OCI-M1 (cell line): ENCODE results near the gene ENPP3.
"Not testable (repeated sequence)": the region's sequence is repeated elsewhere in the genome, so short reads cannot be mapped to it uniquely, and the experiment has no call there.

Experiments used
- DNase-seq: peaks from one replicate; lab custom pipeline; 2025; lab: John Stamatoyannopoulos, UW

The ENPP3 gene

DNA sequence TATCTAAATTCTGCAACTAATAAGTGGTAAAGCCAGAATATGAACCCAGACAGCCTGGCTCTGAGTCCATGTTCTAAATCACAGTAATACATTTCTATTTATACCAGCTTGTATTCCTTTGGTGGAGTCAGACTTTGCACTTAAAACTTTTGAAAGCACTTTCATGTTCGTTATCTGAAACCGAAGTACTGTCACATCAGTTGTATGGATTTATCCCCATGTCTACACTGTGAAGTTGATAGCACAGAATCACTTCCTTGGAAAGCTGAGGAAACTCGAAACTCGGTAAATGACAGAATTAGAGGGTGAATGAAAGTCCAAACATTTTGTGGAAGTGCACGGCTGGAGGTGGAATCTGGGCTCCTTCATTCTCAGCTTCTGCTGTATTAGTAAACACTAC lies 102.0 kb downstream of the ENPP3 start:
- no peak for DNase-seq

DNA sequence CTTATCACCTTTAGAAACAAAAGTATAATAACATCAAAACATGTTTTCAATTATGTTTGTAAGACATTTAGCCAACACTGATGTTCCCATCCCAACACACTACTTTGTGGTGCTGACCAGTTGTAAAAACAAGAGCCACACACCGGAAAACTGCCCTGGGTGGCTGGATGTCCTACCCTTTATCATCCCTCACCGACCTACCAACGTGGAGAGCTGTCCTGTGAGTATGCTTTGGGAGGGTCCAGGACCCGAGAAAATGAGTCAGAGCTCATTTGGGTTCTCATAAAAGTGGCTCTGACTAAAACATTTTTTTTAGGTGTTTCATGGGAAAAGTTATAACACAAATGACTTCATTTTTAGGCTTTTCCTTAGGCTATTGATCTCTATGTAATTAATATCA lies 103.1 kb downstream of the ENPP3 start:
- DNase-seq, result no peak

DNA sequence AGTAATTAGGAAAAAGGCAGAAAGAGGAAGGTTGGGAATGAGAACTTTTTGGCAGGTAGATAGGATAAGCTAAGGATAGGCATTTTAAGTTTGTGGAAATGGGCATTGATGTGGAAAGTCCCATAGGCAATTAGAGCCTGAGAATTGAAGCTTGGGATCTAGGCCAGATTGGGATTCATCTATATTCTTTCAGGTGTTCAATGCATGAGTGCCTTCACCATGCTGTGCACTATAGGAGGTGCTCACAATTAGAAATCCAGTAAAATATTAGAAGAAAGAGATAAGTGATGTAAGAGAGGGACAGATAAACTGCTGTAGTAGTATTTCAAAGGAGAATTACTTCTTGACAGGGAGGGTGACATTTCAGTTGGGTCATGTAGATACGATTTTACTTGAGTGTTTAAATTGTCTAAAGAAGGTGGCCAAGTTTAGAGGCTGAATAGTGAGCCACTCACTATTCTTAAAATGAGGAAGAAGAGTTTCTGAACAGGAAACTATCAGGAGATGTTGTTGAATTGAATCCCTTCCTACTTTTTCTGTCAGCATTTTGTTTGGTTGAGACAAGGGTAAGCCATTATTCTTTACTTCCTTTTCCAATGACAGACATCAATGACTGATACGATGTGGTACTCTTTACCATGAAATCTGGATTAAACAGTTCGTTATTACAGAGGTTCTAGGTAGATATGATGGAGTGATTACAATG lies 104.7 kb downstream of the ENPP3 start:
- no peak for DNase-seq

DNA sequence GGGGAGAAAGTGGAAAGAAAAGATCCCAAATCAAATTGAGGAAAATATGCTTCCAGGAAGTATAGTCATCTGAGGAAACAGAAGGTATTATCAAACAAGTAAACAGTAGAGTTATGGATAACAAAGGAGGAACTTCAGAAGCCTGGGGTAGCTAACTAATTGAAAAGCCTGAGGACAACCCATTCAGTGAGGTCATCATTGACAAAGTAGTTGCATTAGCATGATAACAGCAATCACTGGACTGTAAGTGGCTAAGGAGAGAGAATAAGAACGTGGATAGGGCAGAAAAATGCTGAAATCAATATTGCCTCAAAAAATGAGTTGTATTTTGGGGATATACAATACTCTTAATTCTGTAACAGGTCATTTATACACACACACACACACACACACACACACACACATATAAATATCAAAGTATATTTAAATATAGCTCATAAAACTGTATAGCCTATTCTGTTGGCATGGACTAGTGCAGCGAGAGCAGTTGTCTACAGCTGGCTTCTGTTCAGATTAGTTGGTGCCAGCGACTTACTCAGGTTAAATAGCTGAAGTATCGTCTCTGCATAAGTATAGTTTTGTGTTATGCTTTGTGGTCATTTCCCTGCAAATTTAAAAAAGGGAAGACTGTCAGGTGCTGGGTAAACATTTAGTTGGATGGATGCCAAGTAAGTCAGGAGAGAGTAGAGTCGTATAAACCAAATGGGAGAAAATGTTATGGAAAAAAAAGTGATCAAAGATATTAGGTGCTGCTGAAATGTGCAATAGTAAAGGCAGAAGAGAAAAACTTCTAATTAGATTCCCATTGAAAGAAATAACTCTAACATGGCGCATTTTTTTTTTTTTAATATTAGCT lies 107.6 kb downstream of the ENPP3 start:
- no peak for DNase-seq

DNA sequence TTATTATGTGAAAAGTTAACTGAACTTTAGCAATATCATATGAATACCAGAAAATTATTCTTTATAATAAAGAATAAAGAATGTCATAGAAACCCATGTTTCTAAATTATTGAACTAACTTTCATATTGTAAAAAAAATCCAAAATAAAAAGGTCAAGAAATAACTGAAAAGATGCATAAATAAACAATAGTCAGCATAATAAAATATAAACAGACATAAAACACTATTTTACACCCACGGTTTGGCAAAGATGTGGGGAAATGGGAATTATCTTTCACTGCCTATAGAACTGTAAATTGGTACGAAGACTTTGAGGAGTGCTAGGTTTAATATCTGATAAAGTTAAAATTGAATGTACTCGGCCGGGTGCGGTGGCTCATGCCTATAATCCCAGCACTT lies 108.4 kb downstream of the ENPP3 start:
- no peak for DNase-seq

DNA sequence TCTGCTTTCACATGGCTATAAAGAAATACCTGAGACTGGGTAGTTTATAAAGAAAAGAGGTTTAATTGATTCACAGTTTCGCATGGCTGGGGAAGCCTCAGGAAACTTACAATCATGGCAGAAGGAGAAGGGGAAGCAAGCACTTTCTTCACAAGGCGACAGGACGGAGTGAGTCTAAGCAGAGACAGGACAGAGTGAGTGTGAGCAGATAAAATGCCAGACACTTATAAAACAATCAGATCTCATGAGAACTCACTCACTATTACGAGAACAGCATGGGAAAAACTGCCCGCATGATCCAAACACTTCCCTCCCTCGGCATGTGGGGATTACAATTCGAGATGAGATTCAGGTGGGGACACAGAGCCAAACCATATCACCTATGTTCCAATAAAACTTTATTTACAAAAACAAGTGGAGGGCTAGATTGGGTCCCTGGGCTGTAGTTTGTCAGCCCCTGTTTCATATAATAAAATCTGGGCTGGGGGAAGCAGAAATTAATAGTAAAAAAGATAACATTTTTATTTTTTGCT lies 110.8 kb downstream of the ENPP3 start:
- no peak for DNase-seq

DNA sequence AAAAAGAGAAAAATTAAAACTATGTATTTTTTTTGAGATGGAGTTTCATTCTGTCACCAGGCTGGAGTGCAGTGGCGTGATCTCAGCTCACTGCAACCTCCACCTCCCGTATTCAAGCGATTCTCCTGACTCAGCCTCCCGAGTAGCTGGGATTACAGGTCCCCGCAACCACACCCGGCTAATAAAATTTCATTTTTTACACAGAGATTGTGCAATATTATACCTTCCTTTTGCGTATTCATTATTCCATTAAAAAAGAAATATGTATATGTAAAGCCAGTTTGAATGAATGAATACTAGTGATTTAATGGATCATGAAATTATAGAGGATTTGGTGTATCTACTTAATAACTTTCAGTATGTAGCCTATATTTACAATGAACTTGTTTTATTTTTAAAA lies 111.9 kb downstream of the ENPP3 start:
- no peak for DNase-seq

DNA sequence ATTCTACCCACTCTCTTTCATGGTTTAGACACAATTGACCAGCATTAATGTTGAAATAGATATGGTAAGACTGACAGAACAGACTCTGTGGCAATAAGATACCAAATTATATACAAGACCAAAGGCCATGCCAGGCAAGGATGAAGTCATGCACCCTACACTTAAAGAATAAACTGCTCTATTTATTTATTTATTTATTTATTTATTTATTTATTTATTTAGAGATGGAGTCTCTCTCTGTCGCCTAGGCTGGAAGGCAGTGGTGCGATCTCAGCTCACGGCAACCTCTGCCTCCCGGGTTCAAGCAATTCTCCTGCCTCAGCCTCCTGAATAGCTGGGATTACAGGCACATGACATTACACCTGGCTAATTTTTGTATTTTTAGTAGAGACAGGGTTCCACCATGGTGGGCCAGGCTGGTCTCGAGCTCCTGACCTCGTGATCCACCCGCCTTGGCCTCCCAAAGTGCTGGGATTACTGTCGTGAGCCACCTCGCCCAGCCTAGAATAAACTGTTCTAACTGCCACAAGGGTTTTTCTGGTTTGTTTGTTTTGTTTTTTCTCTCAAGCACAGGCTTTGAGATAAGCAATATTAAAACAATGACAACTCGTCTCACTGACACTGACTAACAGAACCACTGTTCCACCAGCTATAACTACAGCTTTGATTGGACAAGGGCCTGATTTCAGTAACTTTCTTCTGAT lies 114.1 kb downstream of the ENPP3 start:
- DNase-seq, result not testable (repeated sequence)

DNA sequence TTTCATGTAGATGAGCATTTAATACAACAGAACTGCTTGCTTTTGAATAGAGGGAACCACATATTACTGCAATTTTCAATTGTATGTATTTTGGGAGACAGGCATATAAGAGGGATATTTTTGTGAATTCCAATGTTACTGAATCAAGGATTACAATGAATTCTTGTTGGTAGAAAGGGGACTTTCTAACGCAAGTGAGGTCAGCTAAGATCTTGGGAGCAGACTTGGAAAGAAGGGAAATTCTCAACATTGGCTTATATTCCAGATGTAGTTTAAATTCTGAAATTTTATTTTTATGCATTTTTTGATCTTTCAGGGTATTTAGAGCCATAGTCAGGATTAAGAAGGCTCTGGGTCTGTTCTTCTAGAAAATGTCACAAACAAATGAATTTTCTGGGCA lies 117.0 kb downstream of the ENPP3 start:
- DNase-seq, result no peak

DNA sequence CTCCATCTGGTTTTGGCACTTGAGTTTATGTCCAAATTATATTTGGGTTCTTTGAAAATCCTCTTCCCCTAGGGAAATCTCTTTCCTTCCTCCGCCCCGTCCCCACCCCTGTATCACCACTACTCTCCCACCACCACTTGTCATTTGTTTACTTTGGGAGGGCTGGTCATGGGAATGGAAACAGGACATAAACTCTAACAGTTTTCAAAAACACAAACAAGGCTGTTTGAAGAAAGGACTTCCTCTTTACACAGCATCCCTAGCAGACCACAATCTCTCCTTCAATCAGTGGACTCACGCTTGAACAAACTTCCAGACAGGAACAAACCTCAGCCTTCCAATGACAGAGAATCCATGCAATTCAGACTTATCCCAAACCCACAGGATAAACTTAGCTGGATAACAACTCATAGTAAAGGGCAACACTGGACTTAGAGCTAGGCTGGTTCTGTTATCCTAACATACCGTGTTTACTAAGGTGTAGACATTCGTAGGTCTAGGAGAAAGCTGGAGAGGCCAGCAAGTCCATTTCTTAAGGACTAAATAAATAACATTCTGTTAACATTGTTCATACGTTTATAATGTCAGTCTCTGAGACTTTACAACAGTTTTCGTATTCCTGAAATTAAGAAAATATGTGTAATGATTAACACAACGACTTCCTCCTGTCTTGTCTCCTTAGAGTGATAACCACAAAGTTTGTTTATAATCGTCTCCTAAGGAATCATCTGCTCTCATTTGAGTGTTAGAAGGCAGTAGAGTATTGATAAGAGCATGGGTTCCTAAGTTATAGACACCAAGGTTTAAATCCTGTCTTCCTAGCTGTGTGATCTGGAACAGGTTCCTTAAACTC lies 117.8 kb downstream of the ENPP3 start:
- peak; percentile 42 for DNase-seq

DNA sequence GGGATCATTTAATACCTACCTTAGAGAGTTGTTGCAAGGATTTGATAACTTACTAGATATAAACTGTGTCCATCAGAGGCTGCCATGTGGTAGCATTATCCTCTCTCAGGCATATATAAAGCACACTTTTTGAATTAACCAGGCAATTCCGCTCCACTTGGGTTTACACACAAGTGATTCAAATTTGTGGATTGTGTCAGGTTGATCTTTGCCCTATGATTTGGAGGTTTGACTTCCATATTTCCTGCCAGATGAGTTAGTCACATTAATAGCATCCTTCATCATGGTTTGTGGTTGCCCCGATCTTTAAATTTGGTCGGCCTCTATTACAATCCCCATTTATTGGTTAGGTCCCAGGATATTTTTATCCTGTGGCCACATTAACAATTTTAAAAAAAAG lies 118.5 kb downstream of the ENPP3 start:
- no peak for DNase-seq

DNA sequence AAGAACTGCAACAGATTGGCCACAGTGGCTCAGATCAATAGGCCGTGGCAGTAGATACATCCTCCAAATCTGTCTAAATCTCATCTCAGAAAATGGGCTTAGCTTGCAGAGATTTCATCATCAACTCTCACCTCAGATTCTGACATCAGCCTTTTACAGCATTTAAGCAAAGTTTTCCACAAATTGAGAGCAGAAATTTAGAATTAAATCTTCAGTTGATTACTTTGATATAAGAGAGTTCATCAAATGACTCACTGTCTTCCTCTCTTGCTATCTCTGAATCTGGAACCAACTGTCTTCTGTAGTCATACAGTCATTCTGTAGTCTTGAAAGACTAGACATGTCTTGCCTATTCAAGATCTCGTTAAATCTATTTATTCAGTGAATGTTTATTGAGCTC lies 118.9 kb downstream of the ENPP3 start:
- no peak for DNase-seq

DNA sequence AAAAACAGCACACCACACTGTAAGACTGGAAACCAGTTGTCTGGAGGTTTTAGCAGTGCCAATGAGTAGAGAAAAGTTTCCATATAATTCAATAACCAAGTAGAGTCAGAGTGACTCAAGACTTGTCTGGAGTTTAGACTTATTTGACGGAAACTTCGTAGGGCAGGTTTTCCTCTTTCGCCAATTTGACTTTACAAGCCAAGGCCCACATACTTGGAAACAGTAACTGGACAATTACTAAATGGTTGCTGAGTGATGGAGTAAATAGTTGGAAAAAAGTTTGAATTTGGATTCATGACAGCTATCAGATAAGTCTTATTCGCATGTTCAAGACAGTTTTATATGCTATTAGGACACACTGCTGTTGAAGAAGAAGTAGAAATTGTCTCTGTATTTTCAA lies 121.8 kb downstream of the ENPP3 start:
- no peak for DNase-seq

DNA sequence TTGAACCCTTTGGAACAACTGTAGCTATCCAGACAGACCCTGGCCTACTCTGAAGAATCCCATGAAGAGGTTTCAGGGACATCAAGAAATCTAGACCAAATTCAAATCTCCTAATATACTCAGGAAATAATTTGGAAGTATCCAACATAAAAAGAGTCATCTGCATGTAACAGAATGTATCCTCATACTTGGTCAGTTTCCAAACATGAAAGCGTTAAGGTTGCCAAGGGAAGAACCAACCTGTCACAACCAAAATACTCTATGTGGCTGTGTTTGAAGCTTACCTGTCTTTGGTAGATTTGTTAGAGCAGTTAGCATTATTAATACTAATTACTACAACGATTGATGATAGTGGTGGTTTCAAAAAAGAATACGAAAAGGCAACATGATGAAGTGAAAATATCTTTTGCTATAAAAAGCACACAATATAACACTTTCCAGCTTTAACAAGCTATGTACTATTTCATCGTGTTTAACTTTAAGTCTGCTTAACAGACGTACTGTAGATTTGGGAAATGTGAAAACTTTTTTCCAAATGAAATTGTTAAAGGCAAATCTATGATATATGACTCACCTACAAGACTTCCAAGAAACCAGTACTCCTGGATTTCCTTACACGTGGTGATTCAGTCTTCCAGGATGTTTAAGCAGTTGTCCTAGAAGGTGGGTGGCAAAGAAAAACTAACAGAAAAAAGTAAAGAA lies 124.1 kb downstream of the ENPP3 start:
- DNase-seq, result no peak

DNA sequence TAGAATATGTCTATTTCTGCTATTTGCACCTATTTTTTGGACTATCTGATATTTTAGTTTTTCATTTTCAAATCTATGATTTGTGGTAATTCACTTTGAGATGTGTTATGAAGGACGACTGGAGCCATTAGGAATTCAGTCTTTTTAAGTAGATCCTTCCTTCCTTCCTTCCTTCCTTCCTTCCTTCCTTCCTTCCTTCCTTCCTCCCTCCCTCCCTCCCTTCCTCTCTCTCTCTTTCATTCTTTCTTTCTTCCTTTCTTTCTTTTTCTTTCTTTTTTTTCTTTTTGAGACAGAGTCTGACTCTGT lies 124.6 kb downstream of the ENPP3 start:
- no peak for DNase-seq

DNA sequence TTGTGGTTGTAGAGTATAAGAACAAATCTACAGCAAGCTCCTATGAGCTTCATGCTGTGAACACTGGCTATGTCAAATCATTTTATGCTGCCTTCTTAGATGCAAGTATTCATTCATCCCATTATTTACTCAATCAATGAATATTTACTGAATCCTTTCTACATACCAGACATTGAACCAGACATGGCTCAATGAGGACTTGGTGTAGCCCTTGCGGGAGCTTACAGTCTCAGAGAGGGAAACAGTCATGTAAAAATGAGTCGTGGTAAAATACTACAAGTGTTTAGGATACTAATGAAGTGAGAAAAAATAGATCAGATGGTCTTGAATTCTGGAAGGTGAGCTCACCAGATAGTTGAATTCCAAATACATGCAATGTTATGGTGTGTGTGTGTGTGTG lies 125.9 kb downstream of the ENPP3 start:
- DNase-seq, result no peak

DNA sequence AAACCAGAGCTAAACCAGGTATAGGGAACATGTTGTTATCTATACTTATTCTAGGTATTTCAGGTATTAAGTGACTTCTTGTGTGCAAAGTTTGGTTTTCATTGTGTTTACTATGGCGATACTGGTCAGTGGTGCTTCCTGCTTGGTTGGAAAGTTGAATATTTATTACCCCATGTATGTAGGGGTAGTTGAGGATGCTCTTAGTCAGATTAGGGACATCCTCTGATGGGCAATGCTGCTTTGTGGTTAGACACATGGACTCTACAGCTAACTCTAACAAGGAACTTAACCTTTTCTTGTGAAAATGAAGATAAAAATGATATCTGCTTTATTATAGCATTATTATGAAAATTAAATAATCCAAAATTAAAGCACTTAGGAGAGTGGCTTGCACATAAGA lies 126.6 kb downstream of the ENPP3 start:
- no peak for DNase-seq

DNA sequence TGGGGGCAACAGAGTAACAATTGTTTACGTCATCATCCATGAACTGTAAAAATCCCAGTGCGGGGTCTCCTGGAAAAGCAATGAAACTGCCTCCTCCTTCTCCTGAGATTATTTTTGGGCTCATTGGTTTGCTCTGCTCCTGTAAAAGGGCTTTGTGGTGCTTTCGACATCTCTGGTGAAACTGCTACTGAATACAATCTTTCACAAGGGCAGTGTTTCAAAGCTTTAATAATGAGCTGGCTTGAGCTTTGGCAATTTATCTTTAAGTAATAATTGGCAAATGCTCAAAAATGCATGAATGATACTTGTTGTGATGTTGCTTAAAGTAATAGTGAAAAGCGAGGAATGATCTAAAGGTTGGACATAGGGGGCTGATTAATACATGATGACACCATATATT lies 127.2 kb downstream of the ENPP3 start:
- DNase-seq, result no peak

DNA sequence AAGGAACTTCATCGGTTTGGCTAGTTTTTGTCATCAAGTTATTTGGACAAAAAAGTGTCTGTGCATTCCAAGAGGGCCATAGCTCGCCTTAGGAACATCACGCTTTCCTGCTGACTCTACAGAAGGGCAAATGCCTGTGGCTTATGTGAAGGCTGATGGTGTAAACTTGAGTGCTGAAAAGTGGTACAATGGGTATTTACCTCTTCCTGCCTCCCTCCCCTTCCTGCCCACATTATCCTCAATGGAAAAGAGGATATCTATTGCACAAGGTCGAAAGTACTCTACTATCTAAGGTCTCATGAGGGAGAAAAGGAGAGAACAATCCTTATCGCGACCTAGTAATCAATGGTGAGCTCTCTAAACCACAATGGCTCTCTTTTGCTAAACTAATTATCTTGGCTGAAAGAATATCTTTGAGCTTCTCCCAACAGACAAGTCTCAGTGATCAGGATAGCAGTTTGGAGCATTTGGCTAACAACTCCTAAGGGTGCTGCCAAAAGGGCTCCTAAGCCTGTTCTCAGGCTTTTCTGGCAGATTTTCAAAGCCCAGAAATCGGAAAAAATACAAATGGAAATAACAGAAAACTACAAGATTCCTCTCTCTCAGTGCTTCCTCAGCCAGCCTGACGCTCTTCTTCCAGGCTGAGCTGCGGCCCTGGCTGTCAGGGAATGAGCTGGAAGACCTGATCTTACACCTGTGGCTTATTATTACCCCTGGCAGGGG lies 128.1 kb downstream of the ENPP3 start:
- DNase-seq, result peak; percentile 36

DNA sequence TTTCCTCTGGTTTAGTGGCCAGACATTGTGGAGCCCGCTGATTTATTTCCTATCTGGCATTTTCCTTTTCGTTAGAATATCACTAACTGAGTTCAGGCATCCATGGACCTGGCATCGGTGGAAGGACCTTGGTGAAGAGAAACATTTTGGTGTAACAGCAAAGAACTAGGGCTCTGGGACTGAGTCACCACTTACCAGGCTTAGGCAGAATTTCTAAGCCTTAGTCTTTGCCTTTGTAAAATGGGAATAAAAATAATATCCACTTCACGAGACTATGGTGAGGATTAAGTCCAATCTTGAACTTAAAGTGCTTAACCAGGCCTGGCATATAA lies 128.7 kb downstream of the ENPP3 start:
- no peak for DNase-seq

DNA sequence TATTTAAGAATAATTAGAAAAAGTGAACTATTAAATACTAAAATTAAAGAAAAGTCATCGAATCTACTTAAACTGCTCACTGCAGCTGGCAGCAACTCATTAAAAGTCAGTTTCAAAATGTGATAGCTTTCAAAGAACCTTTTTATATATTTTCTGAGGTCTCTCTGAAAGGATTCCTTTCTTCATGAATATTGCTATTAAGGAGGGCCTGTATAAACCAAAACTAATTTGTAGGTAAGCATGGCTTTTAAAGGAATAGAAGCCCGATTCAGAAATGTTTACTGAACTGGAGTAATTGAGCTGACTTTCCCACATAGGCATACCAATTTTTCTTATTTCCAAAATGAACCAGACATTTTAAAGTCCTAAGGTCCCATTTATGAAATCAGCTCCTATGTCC lies 129.5 kb downstream of the ENPP3 start:
- no peak for DNase-seq
